Loucy (cell line): ENCODE data around the gene TDRD5.

ENCODE experiments used
- CTCF ChIP-seq: fragments of 200-600 bp; sonication (generic); conservative IDR thresholded peaks from 2 replicates; pipeline ENCODE4 v1.5.1; 2014; ENCODE audit warnings: mild to moderate bottlenecking, antibody characterized with exemption, low read length
- EZH2phosphoT487 ChIP-seq: fragments of 200-600 bp; IDR thresholded peaks from 2 replicates; pipeline ENCODE4 v1.6.1; 2018; ENCODE audit warnings: antibody characterized with exemption, mild to moderate bottlenecking, moderate library complexity, borderline replicate concordance

- TF ChIP-seq CTCF (no peak), EZH2phosphoT487 (no peak)
Observed at GRCh38 chr1:179709841-179710329, 118.3 kb downstream of the TDRD5 start.
